Loucy (cell line): ENCODE results near the gene PASK.

Experiments used
- H2AFZ ChIP-seq: fragments of 200-600 bp; sonication (generic); 2 replicates; pipeline ENCODE4 v1.6.0; 2016; ENCODE audit warnings: antibody characterized with exemption, mild to moderate bottlenecking, low read length, moderate library complexity
- H3F3A ChIP-seq: fragments of 200-600 bp; 2 replicates; pipeline ENCODE4 v1.6.0; 2016; ENCODE audit warnings: antibody characterized with exemption, low read depth, mild to moderate bottlenecking
- H3K27me3 ChIP-seq: fragments of 200-600 bp; sonication (generic); 2 replicates; pipeline ENCODE4 v1.6.1; 2014; ENCODE audit warnings: low read length, mild to moderate bottlenecking; ENCODE audit not compliant: insufficient read depth, poor library complexity, severe bottlenecking
- H3K36me3 ChIP-seq: fragments of 200-600 bp; sonication (generic); 2 replicates; pipeline ENCODE4 v1.6.1; 2016; ENCODE audit warnings: low read length; ENCODE audit not compliant: insufficient read depth
- H3K4me1 ChIP-seq: fragments of 200-600 bp; sonication (generic); 2 replicates; pipeline ENCODE4 v1.5.1; 2014; ENCODE audit warnings: low read length, mild to moderate bottlenecking; ENCODE audit not compliant: insufficient read depth, poor library complexity, severe bottlenecking
- H3K4me2 ChIP-seq: fragments of 200-600 bp; sonication (generic); 2 replicates; pipeline ENCODE4 v1.6.0; 2014; ENCODE audit warnings: antibody characterized with exemption, low read length, low read depth, mild to moderate bottlenecking; ENCODE audit not compliant: poor library complexity, severe bottlenecking
- H3K4me3 ChIP-seq: fragments of 200-600 bp; sonication (generic); 2 replicates; pipeline ENCODE4 v1.5.1; 2014; ENCODE audit warnings: low read length, mild to moderate bottlenecking, mixed read lengths; ENCODE audit not compliant: poor library complexity, severe bottlenecking
- H3K79me2 ChIP-seq: fragments of 200-600 bp; sonication (generic); 2 replicates; pipeline ENCODE4 v1.6.1; 2014; ENCODE audit warnings: low read length; ENCODE audit not compliant: insufficient read depth
- H3K9ac ChIP-seq: fragments of 200-600 bp; sonication (generic); 2 replicates; pipeline ENCODE4 v1.6.0; 2014; ENCODE audit warnings: mild to moderate bottlenecking, low read depth, low read length, moderate library complexity; ENCODE audit not compliant: poor library complexity, severe bottlenecking
- H3K9me2 ChIP-seq: fragments of 200-600 bp; sonication (generic); replicated peaks from 2 replicates; pipeline ENCODE4 v1.6.1; 2016; ENCODE audit warnings: low read depth, low read length, mixed read lengths
- H3K9me3 ChIP-seq: fragments of 200-600 bp; sonication (generic); 2 replicates; pipeline ENCODE4 v1.6.1; 2014; ENCODE audit warnings: mild to moderate bottlenecking, antibody characterized with exemption, low read length, low read depth; ENCODE audit not compliant: insufficient read depth
- H4K20me1 ChIP-seq: fragments of 200-600 bp; sonication (generic); 2 replicates; pipeline ENCODE4 v1.6.0; 2014; ENCODE audit warnings: antibody characterized with exemption, low read length, mild to moderate bottlenecking; ENCODE audit not compliant: insufficient read depth, poor library complexity, severe bottlenecking
- CTCF ChIP-seq: fragments of 200-600 bp; sonication (generic); conservative IDR thresholded peaks from 2 replicates; pipeline ENCODE4 v1.5.1; 2014; ENCODE audit warnings: mild to moderate bottlenecking, antibody characterized with exemption, low read length
- EZH2phosphoT487 ChIP-seq: fragments of 200-600 bp; IDR thresholded peaks from 2 replicates; pipeline ENCODE4 v1.6.1; 2018; ENCODE audit warnings: antibody characterized with exemption, mild to moderate bottlenecking, moderate library complexity, borderline replicate concordance

Gene PASK

GRCh38 chr2:241084856-241085444 is 64.3 kb downstream of the PASK start:
- Histone ChIP-seq H3K4me1 (no peaks in the 10 kb centered on the region), H2AFZ (no peak overlapping the region), H3K79me2 (no peaks in the 10 kb centered on the region), H3K4me2 (no peak overlapping the region), H3K9me3 (no peaks in the 10 kb centered on the region), H3K9ac (no peak overlapping the region), H3K36me3 (peaks cover 33% of the 10 kb centered on the region; the same call in 1 of the 2 replicates), H3K9me2 (no peaks in the 10 kb centered on the region), H3K4me3 (no peak overlapping the region), H3F3A (no peaks in the 10 kb centered on the region), H4K20me1 (no peaks in the 10 kb centered on the region), H3K27me3 (no peaks in the 10 kb centered on the region)
- TF ChIP-seq EZH2phosphoT487: no peak
- TF ChIP-seq CTCF: no peak

GRCh38 chr2:241083091-241083415 is 66.2 kb downstream of the PASK start:
- no peak for TF ChIP-seq EZH2phosphoT487
- no peak for TF ChIP-seq CTCF
- no peak overlapping the region for H2AFZ ChIP-seq

DNA sequence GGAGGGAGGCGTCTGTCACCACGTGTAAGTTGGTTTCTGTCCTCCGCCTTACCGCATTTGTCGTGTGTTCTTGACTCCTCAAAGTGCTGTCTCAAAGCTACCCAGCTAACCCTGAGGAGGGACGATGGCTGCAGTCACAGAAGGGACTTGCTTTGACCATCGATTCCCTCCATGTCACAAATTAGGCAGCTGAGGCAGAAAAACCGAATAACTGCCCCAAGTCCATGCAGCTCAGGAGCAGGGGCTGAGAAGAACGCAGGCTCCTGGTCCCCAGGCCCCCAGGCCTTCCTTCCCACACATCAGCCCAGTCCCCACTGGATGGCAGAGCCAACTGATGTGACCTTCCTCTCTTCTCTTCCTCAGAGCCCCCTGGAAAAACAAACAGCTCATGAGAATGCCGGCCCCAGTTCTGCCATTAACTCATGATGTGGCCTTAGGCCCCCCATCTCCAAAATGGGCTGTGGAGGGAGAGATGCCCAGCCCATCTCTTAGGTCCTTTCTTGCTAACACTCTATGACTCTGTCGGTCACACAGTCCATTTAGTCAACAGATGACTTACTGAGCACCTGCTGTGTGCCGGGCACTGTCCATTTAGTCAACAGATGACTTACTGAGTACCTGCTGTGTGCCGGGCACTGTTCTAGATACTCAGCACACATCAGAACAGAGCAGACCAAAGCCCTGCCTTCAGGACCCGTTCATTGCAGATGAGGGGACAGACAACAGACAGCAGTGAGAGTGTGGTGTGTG is 66.8 kb downstream of the PASK start:
- TF ChIP-seq EZH2phosphoT487: no peak
- no peak for TF ChIP-seq CTCF
- H3K9ac ChIP-seq: no peak overlapping the region

More at GRCh38 chr2:241083091-241083415, 66.2 kb downstream of the PASK start:
- H3K9me2 ChIP-seq: no peaks in the 10 kb centered on the region
- peaks cover 17% of the 10 kb centered on the region; the same call in 1 of the 2 replicates for H3K36me3 ChIP-seq
- no peaks in the 10 kb centered on the region for H3K27me3 ChIP-seq
- H4K20me1 ChIP-seq: no peaks in the 10 kb centered on the region
- H3K79me2 ChIP-seq: no peaks in the 10 kb centered on the region
- H3K9ac ChIP-seq: no peak overlapping the region
- no peak overlapping the region for H3K4me3 ChIP-seq
- H3K4me2 ChIP-seq: no peak overlapping the region
- no peaks in the 10 kb centered on the region for H3K4me1 ChIP-seq
- no peaks in the 10 kb centered on the region for H3K9me3 ChIP-seq
- H3F3A ChIP-seq: no peaks in the 10 kb centered on the region

More for the DNA sequence above, 66.8 kb downstream of the PASK start:
- no peaks in the 10 kb centered on the region for H3K79me2 ChIP-seq
- H3K4me1 ChIP-seq: no peaks in the 10 kb centered on the region
- H3K9me2 ChIP-seq: no peaks in the 10 kb centered on the region
- H3K9me3 ChIP-seq: no peaks in the 10 kb centered on the region
- H3F3A ChIP-seq: no peaks in the 10 kb centered on the region
- no peak overlapping the region for H2AFZ ChIP-seq
- no peaks in the 10 kb centered on the region for H4K20me1 ChIP-seq
- H3K36me3 ChIP-seq: peaks cover 11% of the 10 kb centered on the region; the same call in 1 of the 2 replicates
- no peaks in the 10 kb centered on the region for H3K27me3 ChIP-seq
- H3K4me3 ChIP-seq: no peak overlapping the region
- no peak overlapping the region for H3K4me2 ChIP-seq
